HUES48 (cell line): ENCODE data around the gene RFX2.

ENCODE experiments used
- H3K27ac ChIP-seq: one replicate; pipeline ENCODE4 v1.7.0; 2013; ENCODE audit warnings: low read depth, low read length, inconsistent platforms
- H3K27me3 ChIP-seq: 2 replicates; pipeline ENCODE4 v1.6.1; 2013; ENCODE audit warnings: mild to moderate bottlenecking, low read length; ENCODE audit not compliant: control insufficient read depth, insufficient read depth
- H3K36me3 ChIP-seq: 2 replicates; pipeline ENCODE4 v1.6.1; 2013; ENCODE audit warnings: low read length; ENCODE audit not compliant: control insufficient read depth, insufficient read depth
- H3K4me1 ChIP-seq: 2 replicates; pipeline ENCODE4 v1.6.1; 2013; ENCODE audit warnings: mild to moderate bottlenecking, low read length; ENCODE audit not compliant: control insufficient read depth, insufficient read depth
- H3K4me3 ChIP-seq: 2 replicates; pipeline ENCODE4 v1.5.1; 2013; ENCODE audit warnings: mild to moderate bottlenecking, low read depth, low read length
- H3K9ac ChIP-seq: 2 replicates; pipeline ENCODE4 v1.6.1; 2013; ENCODE audit warnings: mild to moderate bottlenecking, low read depth, low read length, moderate library complexity
- H3K9me3 ChIP-seq: 2 replicates; pipeline ENCODE4 v1.6.1; 2013; ENCODE audit warnings: low read length; ENCODE audit not compliant: control insufficient read depth, insufficient read depth

RFX2 gene

GRCh38 chr19:5958074-5958850 is 152.0 kb downstream of the RFX2 start:
- Histone ChIP-seq H3K4me1 (peaks cover 67% of the 10 kb centered on the region), H3K27me3 (no peaks in the 10 kb centered on the region), H3K27ac (peak overlapping the region; percentile 51), H3K9me3 (no peaks in the 10 kb centered on the region), H3K9ac (no peak overlapping the region), H3K36me3 (no peaks in the 10 kb centered on the region), H3K4me3 (no peak overlapping the region)

- H3K4me1 ChIP-seq = peaks cover 69% of the 10 kb centered on the region
- no peak overlapping the region for H3K9ac ChIP-seq
- no peak overlapping the region for H3K27ac ChIP-seq
- no peaks in the 10 kb centered on the region for H3K36me3 ChIP-seq
- H3K9me3 ChIP-seq = no peaks in the 10 kb centered on the region
- H3K27me3 ChIP-seq = no peaks in the 10 kb centered on the region
- H3K4me3 ChIP-seq = no peak overlapping the region
Observed at GRCh38 chr19:5957170-5957569, 153.1 kb downstream of the RFX2 start.

- Histone ChIP-seq H3K4me1 (peaks cover 69% of the 10 kb centered on the region), H3K4me3 (no peak overlapping the region), H3K9ac (no peak overlapping the region), H3K27ac (no peak overlapping the region), H3K36me3 (no peaks in the 10 kb centered on the region), H3K9me3 (no peaks in the 10 kb centered on the region), H3K27me3 (no peaks in the 10 kb centered on the region)
Observed at GRCh38 chr19:5956728-5957127, 153.6 kb downstream of the RFX2 start.

- no peaks in the 10 kb centered on the region for H3K36me3 ChIP-seq
- no peak overlapping the region for H3K4me3 ChIP-seq
- peaks cover 72% of the 10 kb centered on the region for H3K4me1 ChIP-seq
- H3K9ac ChIP-seq = no peak overlapping the region
- H3K27me3 ChIP-seq = no peaks in the 10 kb centered on the region
- H3K27ac ChIP-seq = no peak overlapping the region
- H3K9me3 ChIP-seq = no peaks in the 10 kb centered on the region
Observed at GRCh38 chr19:5956323-5956722, 154.0 kb downstream of the RFX2 start.

DNA sequence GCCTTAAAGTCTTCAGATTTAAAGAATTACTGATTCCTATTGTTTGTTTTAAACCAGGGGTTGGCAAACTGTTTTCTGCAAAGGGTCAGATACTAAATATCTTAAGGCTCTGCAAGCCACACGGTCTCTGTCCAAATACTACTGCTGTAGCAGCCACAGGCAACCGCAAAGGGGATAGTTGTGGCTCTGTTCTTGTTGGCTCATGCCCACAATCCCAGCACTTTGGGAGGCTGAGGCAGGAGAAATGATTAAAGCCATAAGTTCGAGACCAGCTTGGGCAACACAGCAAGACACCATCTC is 154.7 kb downstream of the RFX2 start:
- no peak overlapping the region for H3K4me3 ChIP-seq
- H3K9me3 ChIP-seq = no peaks in the 10 kb centered on the region
- no peaks in the 10 kb centered on the region for H3K36me3 ChIP-seq
- peaks cover 79% of the 10 kb centered on the region for H3K4me1 ChIP-seq
- no peak overlapping the region for H3K27ac ChIP-seq
- no peak overlapping the region for H3K9ac ChIP-seq
- H3K27me3 ChIP-seq = no peaks in the 10 kb centered on the region

- Histone ChIP-seq H3K4me3 (no peak overlapping the region), H3K27ac (peak overlapping the region; percentile 67), H3K4me1 (peaks cover 90% of the 10 kb centered on the region), H3K27me3 (no peaks in the 10 kb centered on the region), H3K9ac (no peak overlapping the region), H3K36me3 (peaks cover 6% of the 10 kb centered on the region; the same call in 1 of the 2 replicates), H3K9me3 (no peaks in the 10 kb centered on the region)
Observed at GRCh38 chr19:5954293-5954692, 156.0 kb downstream of the RFX2 start.

- H3K27ac ChIP-seq = peak overlapping the region; percentile 67
Observed at GRCh38 chr19:5953680-5954213, 156.6 kb downstream of the RFX2 start.

GRCh38 chr19:5953030-5953589 is 157.2 kb downstream of the RFX2 start:
- Histone ChIP-seq H3K4me3 (0 out of 2 replicates have a peak overlapping the region, but pooled peaks have one; percentile 1), H3K4me1 (peaks cover 88% of the 10 kb centered on the region), H3K9ac (no peak overlapping the region), H3K36me3 (peaks cover 6% of the 10 kb centered on the region; the same call in 1 of the 2 replicates), H3K9me3 (no peaks in the 10 kb centered on the region), H3K27me3 (no peaks in the 10 kb centered on the region), H3K27ac (peak overlapping the region; percentile 67)

More at GRCh38 chr19:5953680-5954213, 156.6 kb downstream of the RFX2 start:
- H3K36me3 ChIP-seq = peaks cover 6% of the 10 kb centered on the region; the same call in 1 of the 2 replicates
- H3K9me3 ChIP-seq = no peaks in the 10 kb centered on the region
- no peaks in the 10 kb centered on the region for H3K27me3 ChIP-seq
- no peak overlapping the region for H3K9ac ChIP-seq
- H3K4me1 ChIP-seq = peaks cover 90% of the 10 kb centered on the region
- no peak overlapping the region for H3K4me3 ChIP-seq

- H3K36me3 ChIP-seq = peaks cover 6% of the 10 kb centered on the region; the same call in 1 of the 2 replicates
- peak overlapping the region; percentile 67 for H3K27ac ChIP-seq
- peak overlapping the region; percentile 1; the same call in 1 of the 2 replicates for H3K4me3 ChIP-seq
- no peaks in the 10 kb centered on the region for H3K9me3 ChIP-seq
- H3K4me1 ChIP-seq = peaks cover 87% of the 10 kb centered on the region
- no peak overlapping the region for H3K9ac ChIP-seq
- no peaks in the 10 kb centered on the region for H3K27me3 ChIP-seq
Observed at GRCh38 chr19:5952193-5953029, 157.9 kb downstream of the RFX2 start.

- Histone ChIP-seq H3K9ac (no peak overlapping the region), H3K36me3 (peaks cover 6% of the 10 kb centered on the region; the same call in 1 of the 2 replicates), H3K4me1 (peaks cover 80% of the 10 kb centered on the region), H3K27ac (peak overlapping the region; percentile 59), H3K27me3 (no peaks in the 10 kb centered on the region), H3K9me3 (no peaks in the 10 kb centered on the region), H3K4me3 (no peak overlapping the region)
Observed at GRCh38 chr19:5951338-5951861, 158.9 kb downstream of the RFX2 start.
